ENCODE results near the gene SIRT6. TPM values are rescaled to one million over a fixed set of nuclear protein-coding genes. Genes with fewer than 3 reads are reported as not detected.

SIRT6 gene
- total RNA-seq, 1 experiment from 2014 or later, result 28.1 TPM

- Mint-ChIP-seq H3K27ac (no peak overlapping the region), H3K9me3 (peaks cover 18% of the 10 kb centered on the region), H3K36me3 (peaks cover 5% of the 10 kb centered on the region; the same call in 1 of the 2 replicates), H3K27me3 (ENCODE audit: low read depth) (peaks cover 53% of the 10 kb centered on the region), H3K4me3 (peak overlapping the region; percentile 65), H3K4me1 (peaks cover 18% of the 10 kb centered on the region)
- ATAC-seq (no peak), DNase-seq (ENCODE audit: low spot score) (no peak)
- TF ChIP-seq ZNF512 (CRISPR knock-in tag; IDR thresholded peaks at IDR 0.05; ENCODE audit: borderline replicate concordance), result no peak
- no peak for TF ChIP-seq ERG (CRISPR knock-in tag; IDR thresholded peaks at IDR 0.05)
- no peak for TF ChIP-seq CTCF (IDR thresholded peaks at IDR 0.05)
- TF ChIP-seq EMX1 (CRISPR knock-in tag; IDR thresholded peaks at IDR 0.05), result no peak
- ChIA-PET POLR2A (no interaction called here), CTCF (interaction anchor here (0.7 to 3.5 kb wide), 9 partner anchors 9 to 211 kb away, joined by 3 to 22 read pairs (median 6); no protein-coding TSS in a partner anchor)
These were observed 16.2 kb upstream of the SIRT6 start for GRCh38 chr19:4198467-4199126.

GRCh38 chr19:4197625-4198466 lies 15.5 kb upstream of the SIRT6 start:
- H3K9me3 Mint-ChIP-seq, result peaks cover 18% of the 10 kb centered on the region
- CTCF ChIA-PET, result interaction anchor here (0.7 to 3.5 kb wide), 9 partner anchors 9 to 210 kb away, joined by 3 to 22 read pairs (median 6); no protein-coding TSS in a partner anchor
- TF ChIP-seq STAT6 (CRISPR knock-in tag; conservative IDR thresholded peaks at IDR 0.05; ENCODE audit: low read depth) (no peak), MAX (CRISPR knock-in tag; IDR thresholded peaks at IDR 0.05) (peak; percentile 91), USF2 (CRISPR knock-in tag; IDR thresholded peaks at IDR 0.05) (no peak), MLX (CRISPR knock-in tag; IDR thresholded peaks at IDR 0.05) (no peak), ZBTB43 (CRISPR knock-in tag; IDR thresholded peaks at IDR 0.05) (peak; percentile 50; the same call in 1 of the 2 replicates), SMAD3 (CRISPR knock-in tag; IDR thresholded peaks at IDR 0.05; ENCODE audit: borderline replicate concordance) (0 out of 2 replicates have a peak, but pooled peaks have one; percentile 43), FOXP1 (CRISPR knock-in tag; IDR thresholded peaks at IDR 0.05; ENCODE audit: borderline replicate concordance) (peak; percentile 75; the same call in 1 of the 2 replicates), ZMAT4 (CRISPR knock-in tag; IDR thresholded peaks at IDR 0.05) (no peak), ZNF512 (CRISPR knock-in tag; IDR thresholded peaks at IDR 0.05; ENCODE audit: borderline replicate concordance) (0 out of 2 replicates have a peak, but pooled peaks have one; percentile 90), IRF1 (CRISPR knock-in tag; IDR thresholded peaks at IDR 0.05) (no peak)

More at GRCh38 chr19:4197625-4198466, 15.5 kb upstream of the SIRT6 start:
- Mint-ChIP-seq H3K27ac (no peak overlapping the region; the same call in 1 of the 2 replicates), H3K27me3 (ENCODE audit: low read depth) (peaks cover 53% of the 10 kb centered on the region), H3K4me3 (peak overlapping the region; percentile 70), H3K36me3 (peaks cover 5% of the 10 kb centered on the region; the same call in 1 of the 2 replicates), H3K4me1 (peaks cover 23% of the 10 kb centered on the region)
- POLR2A ChIA-PET, result no interaction called here
- ATAC-seq, result peak; percentile 72
- peak; percentile 77 for DNase-seq (ENCODE audit: low spot score)

Measured in WTC11 (cell line).